Right atrium auricular region (tissue), 2 donors: ENCODE data around the gene SMIM21. TPM values are rescaled to one million over a fixed set of nuclear protein-coding genes. Genes with fewer than 3 reads are reported as not detected.

Experiments used
- DNase-seq: peaks from one replicate; pipeline ENCODE4 v3.0.0-alpha.2; 2019; ENCODE audit warnings: low spot score
- H3K27ac ChIP-seq, 2 donors: fragments of 200-600 bp; sonication (generic); 1 replicate in 1 of 2; 2 replicates in 1 of 2; pipeline ENCODE4 v1.5.1; 2016 to 2019
- H3K27me3 ChIP-seq, 2 donors: fragments of 200-600 bp; sonication (generic); one replicate each; pipeline versions ENCODE4 v1.5.1 to v1.6.0; 2017 to 2019
- H3K36me3 ChIP-seq: fragments of 200-600 bp; sonication (generic); one replicate; pipeline ENCODE4 v1.5.1; 2016
- H3K4me1 ChIP-seq, 2 donors: fragments of 200-600 bp; sonication (generic); one replicate each; pipeline versions ENCODE4 v1.5.1 to v1.6.0; 2017 to 2019
- H3K4me3 ChIP-seq, 2 donors: fragments of 200-600 bp; sonication (generic); 1 replicate in 1 of 2; 2 replicates in 1 of 2; pipeline ENCODE4 v1.5.1; 2017 to 2019; ENCODE audit warnings: mild to moderate bottlenecking in 1 of 2, moderate library complexity in 1 of 2
- H3K9me3 ChIP-seq, 2 donors: fragments of 200-600 bp; sonication (generic); one replicate each; pipeline ENCODE4 v1.5.1; 2019
- CTCF ChIP-seq, 2 donors: fragments of 200-600 bp; sonication (generic); IDR thresholded peaks; one replicate each; pipeline ENCODE4 v1.5.1; 2019; ENCODE audit warnings: antibody characterized with exemption in 2 of 2
- total RNA-seq, 2 donors: library from RNA; depleted of rRNA; stranded (reverse); fragments of >200 nt; gene quantifications; one replicate each; pipeline ENCODE4 v1.1.0, GENCODE V29; 2016

The SMIM21 gene
- total RNA-seq, 2 donors from 2014 or later: not detected

- Histone ChIP-seq H3K27me3 (no peaks in the 10 kb centered on the region), H3K4me3 (no peak overlapping the region), H3K4me1 (no peaks in the 10 kb centered on the region), H3K36me3 (no peaks in the 10 kb centered on the region), H3K27ac (no peak overlapping the region), H3K9me3 (no peaks in the 10 kb centered on the region)
- no peak for TF ChIP-seq CTCF (IDR thresholded peaks at IDR 0.05)
- no peak for DNase-seq
These were observed 62.8 kb downstream of the SMIM21 start for GRCh38 chr18:75364512-75365253.

GRCh38 chr18:75363446-75364225, 63.9 kb downstream of the SMIM21 start:
- DNase-seq: no peak
- Histone ChIP-seq H3K36me3 (no peaks in the 10 kb centered on the region), H3K4me3 (no peak overlapping the region), H3K4me1 (no peaks in the 10 kb centered on the region), H3K27ac (no peak overlapping the region), H3K9me3 (no peaks in the 10 kb centered on the region), H3K27me3 (no peaks in the 10 kb centered on the region)
- TF ChIP-seq CTCF (IDR thresholded peaks at IDR 0.05): no peak

- no peaks in the 10 kb centered on the region for H3K4me1 ChIP-seq
- no peaks in the 10 kb centered on the region for H3K27me3 ChIP-seq
- TF ChIP-seq CTCF (IDR thresholded peaks at IDR 0.05): no peak
- no peaks in the 10 kb centered on the region for H3K9me3 ChIP-seq
- DNase-seq: no peak
- no peak overlapping the region for H3K4me3 ChIP-seq
- no peak overlapping the region for H3K27ac ChIP-seq
- no peaks in the 10 kb centered on the region for H3K36me3 ChIP-seq
These were observed 65.1 kb downstream of the SMIM21 start for GRCh38 chr18:75362435-75362834.

GRCh38 chr18:75360941-75361340, 66.6 kb downstream of the SMIM21 start:
- no peak overlapping the region for H3K27ac ChIP-seq
- H3K27me3 ChIP-seq: no peaks in the 10 kb centered on the region
- no peaks in the 10 kb centered on the region for H3K4me1 ChIP-seq
- no peak for DNase-seq
- H3K4me3 ChIP-seq: no peak overlapping the region
- TF ChIP-seq CTCF (IDR thresholded peaks at IDR 0.05): no peak
- H3K36me3 ChIP-seq: no peaks in the 10 kb centered on the region
- no peaks in the 10 kb centered on the region for H3K9me3 ChIP-seq

- no peak for DNase-seq
- H3K4me3 ChIP-seq: no peak overlapping the region
- no peaks in the 10 kb centered on the region for H3K27me3 ChIP-seq
- H3K27ac ChIP-seq: no peak overlapping the region
- H3K4me1 ChIP-seq: no peaks in the 10 kb centered on the region
- no peak for TF ChIP-seq CTCF (IDR thresholded peaks at IDR 0.05)
- H3K36me3 ChIP-seq: no peaks in the 10 kb centered on the region
- H3K9me3 ChIP-seq: no peaks in the 10 kb centered on the region
These were observed 67.3 kb downstream of the SMIM21 start for GRCh38 chr18:75360215-75360614.

Other genes with a start within 250 kb of the SMIM21 start
- 10 to 100 TPM; 16.7 to 33.9 TPM for gene PTGR3, start 218.6 kb downstream of the SMIM21 start, total RNA-seq
- gene TSHZ1, start 216.9 kb downstream of the SMIM21 start, total RNA-seq: 10 to 100 TPM; 14.5 to 19.4 TPM